Keratinocyte (primary cell): ENCODE measurements around the gene CAPZB. TPM values are rescaled to one million over a fixed set of nuclear protein-coding genes. Genes with fewer than 3 reads are reported as not detected.

Experiments used
- DNase-seq: peaks from one replicate; pipeline ENCODE4 v3.0.0-alpha.2; 2011; ENCODE audit warnings: low read depth, missing footprints, low spot score
- FAIRE-seq: peaks from 2 replicates; lab custom pipeline; 2011; peaks lifted over from hg19 to GRCh38; lab: Jason Lieb, UNC
- H2AFZ ChIP-seq: 2 replicates; pipeline ENCODE4 v1.6.0; 2012; ENCODE audit warnings: low read length, control low read depth, inconsistent platforms; ENCODE audit not compliant: control insufficient read depth
- H3K27ac ChIP-seq: 2 replicates; pipeline ENCODE4 v1.5.1; 2011; ENCODE audit warnings: low read length; ENCODE audit not compliant: control insufficient read depth, insufficient read depth
- H3K27me3 ChIP-seq: 3 replicates; pipeline ENCODE4 v1.6.0; 2011; ENCODE audit warnings: low read length; ENCODE audit not compliant: control insufficient read depth, insufficient read depth; ENCODE audit errors: extremely low read depth
- H3K36me3 ChIP-seq, 2 experiments: 2 replicates in 1 of 2; 3 replicates in 1 of 2; pipeline ENCODE4 v1.5.1; 2011; ENCODE audit warnings: low read length in 2 of 2, mild to moderate bottlenecking in 1 of 2; ENCODE audit not compliant: control insufficient read depth in 2 of 2, insufficient read depth in 2 of 2; ENCODE audit errors: extremely low read depth in 1 of 2
- H3K4me1 ChIP-seq: 3 replicates; pipeline ENCODE4 v1.5.1; 2011; ENCODE audit warnings: low read length; ENCODE audit not compliant: control insufficient read depth, insufficient read depth; ENCODE audit errors: extremely low read depth
- H3K4me2 ChIP-seq: 3 replicates; pipeline ENCODE4 v1.6.0; 2011; ENCODE audit warnings: low read depth, low read length; ENCODE audit not compliant: control insufficient read depth, insufficient read depth; ENCODE audit errors: extremely low read depth
- H3K4me3 ChIP-seq, 3 experiments: fragments of 200-600 bp in 1 of 3; sonication (generic) in 1 of 3; 2 replicates in 2 of 3; 3 replicates in 1 of 3; pipeline ENCODE4 v1.5.1; 2011 to 2016; ENCODE audit warnings: low read length in 3 of 3, mild to moderate bottlenecking in 3 of 3, control low read depth in 2 of 3, inconsistent platforms in 1 of 3, low read depth in 1 of 3, mixed read lengths in 1 of 3, mixed run types in 1 of 3, moderate library complexity in 1 of 3; ENCODE audit not compliant: control insufficient read depth in 2 of 3, insufficient read depth in 2 of 3; ENCODE audit errors: extremely low read depth in 1 of 3
- H3K79me2 ChIP-seq: 2 replicates; pipeline ENCODE4 v1.6.0; 2012; ENCODE audit warnings: low read length; ENCODE audit not compliant: control insufficient read depth, insufficient read depth
- H3K9ac ChIP-seq: 3 replicates; pipeline ENCODE4 v1.6.0; 2011; ENCODE audit warnings: low read length; ENCODE audit not compliant: control insufficient read depth, insufficient read depth; ENCODE audit errors: extremely low read depth
- H3K9me1 ChIP-seq: 3 replicates; pipeline ENCODE4 v1.6.0; 2011; ENCODE audit warnings: low read length; ENCODE audit not compliant: control insufficient read depth, insufficient read depth; ENCODE audit errors: extremely low read depth
- H3K9me3 ChIP-seq: 2 replicates; pipeline ENCODE4 v1.5.1; 2012; ENCODE audit warnings: low read depth, low read length; ENCODE audit not compliant: control insufficient read depth
- H4K20me1 ChIP-seq: 3 replicates; pipeline ENCODE4 v1.6.0; 2011; ENCODE audit warnings: low read length; ENCODE audit not compliant: control insufficient read depth, insufficient read depth; ENCODE audit errors: extremely low read depth
- EZH2 ChIP-seq: IDR thresholded peaks from one replicate; pipeline ENCODE4 v1.6.1; 2012; ENCODE audit warnings: inconsistent platforms, mild to moderate bottlenecking, low read length, moderate library complexity
- dilution Hi-C: fragments of 300-500 bp; cut with MboI; formaldehyde crosslinking; loops from one replicate; pipeline ENCODE4 v1.7.0; 2020; ENCODE audit warnings: low sequenced_read_pairs; ENCODE audit not compliant: extremely low pct_ligation_motif_present
- polyA plus RNA-seq, 5 experiments: library from polyadenylated mRNA; depleted of rRNA in 3 of 5; stranded (reverse) in 3 of 5; stranded (forward) in 1 of 5; unstranded in 1 of 5; fragments of >200 nt; gene quantifications; 1 replicate in 1 of 5; 2 replicates in 3 of 5; 3 replicates in 1 of 5; pipeline versions ENCODE4 v1.2.1 to v1.2.3, GENCODE V29; 2011 to 2012; ENCODE audit warnings: missing spikeins in 2 of 5, low read depth in 1 of 5, low replicate concordance in 1 of 5
- TF ChIP-seq, protein P1 (sequence below), 3 experiments: IDR thresholded peaks in 1 of 3; conservative IDR thresholded peaks in 1 of 3; optimal IDR thresholded peaks in 1 of 3; 2 replicates in 2 of 3; 3 replicates in 1 of 3; pipeline versions ENCODE3 to v1.5.1; 2011; ENCODE audit warnings: low read length in 3 of 3, mild to moderate bottlenecking in 3 of 3, moderate library complexity in 2 of 3, control low read depth in 1 of 3, inconsistent platforms in 1 of 3; ENCODE audit not compliant: insufficient read depth in 2 of 3; ENCODE audit errors: extremely low read depth in 1 of 3

CAPZB gene
- polyA plus RNA-seq, 1 donor (not counting 4 experiments of a cell fraction or from before 2014, with no cell fraction given), result 193 TPM

DNA sequence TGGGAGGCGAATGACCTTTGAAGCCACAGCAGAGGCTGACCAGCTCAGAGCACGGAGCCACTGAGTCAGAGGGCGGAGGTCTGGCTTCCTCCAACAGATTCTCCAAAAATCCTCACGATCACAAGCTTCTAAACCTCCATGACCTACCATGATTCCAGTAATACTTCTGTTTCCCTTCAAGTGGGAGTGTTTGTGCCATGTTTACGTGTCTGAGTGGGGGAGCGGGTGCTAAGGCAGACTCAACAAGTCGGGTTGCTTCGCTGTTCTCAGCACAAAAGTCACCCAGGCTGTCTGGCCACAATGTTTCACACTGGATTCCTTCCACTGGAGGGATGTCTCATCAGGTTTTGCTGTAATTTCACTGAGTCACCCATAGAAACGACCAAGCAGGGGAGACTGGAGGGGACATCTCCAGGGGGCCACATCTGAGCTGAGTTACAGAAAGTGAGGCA, 87.0 kb downstream of the CAPZB start:
- TF ChIP-seq, protein P1, sequence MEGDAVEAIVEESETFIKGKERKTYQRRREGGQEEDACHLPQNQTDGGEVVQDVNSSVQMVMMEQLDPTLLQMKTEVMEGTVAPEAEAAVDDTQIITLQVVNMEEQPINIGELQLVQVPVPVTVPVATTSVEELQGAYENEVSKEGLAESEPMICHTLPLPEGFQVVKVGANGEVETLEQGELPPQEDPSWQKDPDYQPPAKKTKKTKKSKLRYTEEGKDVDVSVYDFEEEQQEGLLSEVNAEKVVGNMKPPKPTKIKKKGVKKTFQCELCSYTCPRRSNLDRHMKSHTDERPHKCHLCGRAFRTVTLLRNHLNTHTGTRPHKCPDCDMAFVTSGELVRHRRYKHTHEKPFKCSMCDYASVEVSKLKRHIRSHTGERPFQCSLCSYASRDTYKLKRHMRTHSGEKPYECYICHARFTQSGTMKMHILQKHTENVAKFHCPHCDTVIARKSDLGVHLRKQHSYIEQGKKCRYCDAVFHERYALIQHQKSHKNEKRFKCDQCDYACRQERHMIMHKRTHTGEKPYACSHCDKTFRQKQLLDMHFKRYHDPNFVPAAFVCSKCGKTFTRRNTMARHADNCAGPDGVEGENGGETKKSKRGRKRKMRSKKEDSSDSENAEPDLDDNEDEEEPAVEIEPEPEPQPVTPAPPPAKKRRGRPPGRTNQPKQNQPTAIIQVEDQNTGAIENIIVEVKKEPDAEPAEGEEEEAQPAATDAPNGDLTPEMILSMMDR (optimal IDR thresholded peaks at IDR 0.05 in 1 of 3, IDR thresholded peaks at IDR 0.05 in 1 of 3, conservative IDR thresholded peaks at IDR 0.05 in 1 of 3; ENCODE audit: extremely low read depth in 1 of 3, insufficient read depth in 2 of 3, low read length in 3 of 3), result peak in 2 of 3 experiments; percentile 30 to 31
- no peak for TF ChIP-seq EZH2
- H3K4me1 ChIP-seq, result peaks cover 12% of the 10 kb centered on the region
- H3K4me2 ChIP-seq, result no peak overlapping the region
- H3K79me2 ChIP-seq, result peaks cover 77% of the 10 kb centered on the region
- peaks cover 20% of the 10 kb centered on the region for H4K20me1 ChIP-seq
- DNase-seq (no peak), FAIRE-seq (no peak)
- H3K27ac ChIP-seq, result no peak overlapping the region
- H3K27me3 ChIP-seq, result no peaks in the 10 kb centered on the region
- no peak overlapping the region for H2AFZ ChIP-seq
- H3K9ac ChIP-seq, result no peak overlapping the region
- peaks cover 2% of the 10 kb centered on the region for H3K9me1 ChIP-seq
- H3K9me3 ChIP-seq, result no peaks in the 10 kb centered on the region
- H3K36me3 ChIP-seq, result peaks cover 6 to 11% of the 10 kb centered on the region in 2 experiments
- dilution Hi-C loops, result no loop called here
- H3K4me3 ChIP-seq, result no peak overlapping the region

DNA sequence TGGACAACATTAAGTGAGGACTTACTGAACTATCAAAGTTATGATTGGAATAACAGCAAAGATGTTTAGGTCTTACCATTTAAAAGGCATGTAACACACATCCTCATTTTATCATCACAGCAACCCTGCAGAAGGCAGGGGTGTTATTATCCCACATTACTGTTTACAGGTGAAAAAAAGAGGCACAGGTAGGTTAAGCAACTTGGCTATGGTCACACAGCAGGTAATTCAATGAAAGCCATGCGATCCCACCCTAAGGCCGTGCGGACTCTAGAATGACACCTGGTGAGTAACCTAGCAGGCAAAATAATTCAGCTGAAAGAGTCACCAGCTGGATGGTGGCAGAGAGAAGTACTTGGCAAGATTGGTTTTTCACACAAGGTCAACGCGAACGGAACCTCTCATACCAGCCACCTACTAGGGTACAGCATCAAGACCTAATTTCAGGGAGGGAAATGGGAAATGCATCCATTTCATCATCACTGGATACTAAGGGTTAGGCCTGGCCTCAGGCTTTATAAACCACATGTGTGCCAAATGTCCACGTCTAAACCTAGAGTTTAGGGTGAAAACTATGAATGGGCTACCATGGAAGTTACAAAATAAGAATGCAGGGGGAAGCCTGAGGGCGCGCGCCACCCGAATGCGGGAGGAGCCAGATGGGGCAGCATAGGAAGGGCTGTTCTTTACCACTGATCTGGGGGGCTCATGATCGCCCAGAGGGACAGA, 88.0 kb downstream of the CAPZB start:
- no peak for TF ChIP-seq EZH2
- TF ChIP-seq, protein P1 (optimal IDR thresholded peaks at IDR 0.05 in 1 of 3, IDR thresholded peaks at IDR 0.05 in 1 of 3, conservative IDR thresholded peaks at IDR 0.05 in 1 of 3; ENCODE audit: extremely low read depth in 1 of 3, insufficient read depth in 2 of 3, low read length in 3 of 3), result no peak
- Histone ChIP-seq H2AFZ (no peak overlapping the region), H3K4me2 (no peak overlapping the region), H3K9me3 (no peaks in the 10 kb centered on the region), H3K36me3 (peaks cover 6 to 10% of the 10 kb centered on the region in 2 experiments), H3K27me3 (no peaks in the 10 kb centered on the region), H3K9me1 (peaks cover 2% of the 10 kb centered on the region), H3K79me2 (peaks cover 79% of the 10 kb centered on the region), H3K9ac (no peak overlapping the region), H3K27ac (no peak overlapping the region), H4K20me1 (peaks cover 27% of the 10 kb centered on the region), H3K4me3 (no peak overlapping the region), H3K4me1 (peaks cover 12% of the 10 kb centered on the region)
- dilution Hi-C loops, result no loop called here
- FAIRE-seq, result no peak
- no peak for DNase-seq
